KG1 (cell line): ENCODE measurements around the gene DYNC2I2.
A peak's percentile ranks its signal among the peaks of the same experiment; 100 is the strongest.
"Not testable (repeated sequence)": the region's sequence is repeated elsewhere in the genome, so short reads cannot be mapped to it uniquely, and the experiment has no call there.

Experiments
- DNase-seq: peaks from one replicate; lab custom pipeline; 2025; lab: John Stamatoyannopoulos, UW

DYNC2I2 gene

GRCh38 chr9:128656416-128657343 lies at the start of gene DYNC2I2:
DYNC2I2 (minus strand) TSS chr9:128656847; CDS start chr9:128656726, 121 bp downstream.
- DNase-seq = peak; percentile 95

DNA sequence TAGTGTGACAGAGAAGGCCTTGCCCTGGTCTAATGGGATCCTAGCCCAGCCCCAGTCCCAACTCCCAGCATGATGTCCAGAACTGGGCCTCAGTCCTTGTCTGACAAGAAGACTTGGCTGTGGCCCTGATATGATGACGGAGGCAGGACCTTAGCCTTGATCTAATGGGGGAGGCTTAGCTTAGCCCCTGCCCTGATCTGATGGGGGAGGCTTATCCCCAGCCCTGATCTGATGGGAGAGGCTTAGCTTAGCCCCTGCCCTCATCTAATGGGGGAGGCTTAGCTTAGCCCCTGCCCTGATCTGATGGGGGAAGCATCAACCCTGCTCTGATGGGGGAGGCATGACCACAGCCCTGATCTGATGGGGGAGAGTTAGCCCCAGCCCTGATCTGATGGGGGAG lies 49.4 kb upstream of the DYNC2I2 start:
- no peak for DNase-seq

DNA sequence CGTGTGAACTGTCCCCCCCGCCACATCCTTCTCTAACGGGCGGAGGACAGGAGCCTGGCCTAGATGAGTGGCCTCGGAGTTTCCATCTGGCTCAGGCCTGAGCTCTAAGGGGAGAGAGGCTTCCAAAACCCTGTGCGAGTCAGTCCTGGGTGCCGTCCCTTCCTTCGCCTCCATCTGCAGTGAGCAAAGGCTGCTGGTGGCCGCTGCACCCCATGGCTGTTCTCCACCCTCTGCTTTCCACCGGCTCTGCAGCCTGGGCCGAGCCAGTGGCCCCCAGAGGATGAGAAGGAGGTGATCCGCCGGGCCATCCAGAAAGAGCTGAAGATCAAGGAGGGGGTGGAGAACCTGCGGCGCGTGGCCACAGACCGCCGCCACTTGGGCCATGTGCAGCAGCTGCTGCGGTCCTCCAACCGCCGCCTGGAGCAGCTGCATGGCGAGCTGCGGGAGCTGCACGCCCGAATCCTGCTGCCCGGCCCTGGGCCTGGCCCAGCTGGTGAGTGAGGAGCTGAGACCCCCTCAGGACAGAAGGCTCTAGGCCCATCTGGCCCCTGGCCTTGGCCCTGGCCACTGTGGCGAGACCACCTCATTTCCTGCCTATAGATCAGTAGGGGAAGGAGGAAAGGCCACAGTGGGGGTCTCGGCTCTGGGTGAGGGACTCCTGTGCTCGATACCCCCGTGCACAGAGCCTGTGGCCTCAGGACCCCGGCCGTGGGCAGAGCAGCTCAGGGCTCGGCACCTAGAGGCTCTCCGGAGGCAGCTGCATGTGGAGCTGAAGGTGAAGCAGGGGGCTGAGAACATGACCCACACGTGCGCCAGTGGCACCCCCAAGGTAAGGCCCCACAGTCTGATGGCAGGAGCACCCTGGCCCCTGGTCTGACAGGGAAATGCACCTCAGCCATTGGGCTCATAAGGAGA lies 48.7 kb upstream of the DYNC2I2 start:
- DNase-seq = no peak

DNA sequence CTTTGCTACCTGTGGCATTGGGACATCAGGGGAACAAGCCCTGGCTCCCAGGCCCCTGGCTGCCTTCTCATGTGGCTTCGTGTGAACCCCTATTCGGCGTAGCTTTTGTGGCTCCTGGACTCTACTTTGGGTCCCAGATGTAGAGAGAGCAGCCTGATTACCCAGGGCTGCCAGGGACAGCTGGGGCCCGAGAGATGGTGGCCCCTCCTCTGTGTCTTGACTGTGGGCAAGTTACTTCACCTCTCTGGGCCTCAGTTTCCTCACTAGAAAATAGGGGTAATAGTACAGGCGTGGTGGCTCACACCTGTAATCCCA lies 47.7 kb upstream of the DYNC2I2 start:
- no peak for DNase-seq

GRCh38 chr9:128703616-128704355 lies 47.1 kb upstream of the DYNC2I2 start:
- no peak for DNase-seq

DNA sequence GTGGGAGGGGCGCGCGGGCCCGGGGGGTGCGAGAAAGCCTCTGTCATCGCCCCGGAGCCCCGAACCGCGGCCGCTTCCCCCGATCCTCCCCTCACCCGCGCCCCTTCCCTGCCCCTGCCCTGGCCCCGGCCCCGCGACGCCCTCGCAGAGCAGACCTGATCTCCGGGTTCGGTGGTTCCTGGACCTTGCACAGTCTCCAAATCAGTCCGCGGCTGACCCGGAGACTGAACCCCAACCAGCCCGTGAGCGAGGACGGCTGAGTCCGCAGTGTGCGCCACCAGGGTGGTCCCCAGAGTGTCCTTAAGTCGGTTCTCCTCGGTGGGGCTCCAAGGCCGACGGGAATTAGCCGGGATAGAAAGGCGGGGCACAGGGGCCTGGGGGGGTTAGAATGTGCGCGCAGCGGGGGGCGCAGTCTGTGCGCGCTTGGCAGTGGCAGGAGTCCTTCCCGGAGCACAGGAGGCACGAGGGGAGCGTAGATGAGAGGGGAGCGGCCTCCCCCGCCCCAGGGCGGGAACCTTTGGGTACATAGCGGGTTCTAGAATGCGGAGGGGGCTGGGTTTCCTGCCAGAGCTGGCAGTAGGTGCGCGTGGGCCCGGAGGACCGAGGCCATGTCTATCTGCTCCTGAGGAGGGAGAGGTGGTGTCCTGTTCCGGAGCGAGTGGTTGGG lies 46.4 kb upstream of the DYNC2I2 start:
- DNase-seq = no peak

DNA sequence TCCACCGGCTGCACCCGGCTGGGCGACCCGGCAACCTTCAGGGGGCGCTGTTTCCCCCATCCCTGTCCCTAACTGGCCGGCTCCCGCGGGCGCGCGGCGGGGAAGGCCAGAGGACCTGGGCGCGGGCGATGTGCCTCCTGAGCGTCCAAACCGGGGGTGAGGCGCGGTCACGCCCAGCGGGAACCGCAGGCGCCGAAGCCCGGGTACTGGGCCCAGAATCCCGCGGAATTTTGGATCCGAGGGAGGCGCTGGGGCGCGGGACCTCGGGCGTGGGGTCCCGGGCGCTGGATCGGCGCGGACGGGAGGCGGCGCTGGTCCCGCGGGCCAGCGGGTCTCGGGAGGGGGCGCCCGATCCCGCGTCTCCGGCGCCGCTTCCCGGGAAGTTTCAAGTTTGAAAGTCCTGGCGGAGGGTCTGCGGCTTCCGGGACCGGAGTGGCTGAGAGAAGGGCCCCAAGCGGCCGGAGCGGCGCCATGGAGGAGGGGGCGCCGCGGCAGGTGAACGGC lies 45.9 kb upstream of the DYNC2I2 start, which contains the start of gene PKN3:
TSS of gene PKN3 (plus strand) at position 59 of the 504 bp plus-strand sequence. CDS start at position 472, 413 bp downstream.
- peak; percentile 75 for DNase-seq

GRCh38 chr9:128701227-128701854 lies 44.7 kb upstream of the DYNC2I2 start:
- no peak for DNase-seq

DNA sequence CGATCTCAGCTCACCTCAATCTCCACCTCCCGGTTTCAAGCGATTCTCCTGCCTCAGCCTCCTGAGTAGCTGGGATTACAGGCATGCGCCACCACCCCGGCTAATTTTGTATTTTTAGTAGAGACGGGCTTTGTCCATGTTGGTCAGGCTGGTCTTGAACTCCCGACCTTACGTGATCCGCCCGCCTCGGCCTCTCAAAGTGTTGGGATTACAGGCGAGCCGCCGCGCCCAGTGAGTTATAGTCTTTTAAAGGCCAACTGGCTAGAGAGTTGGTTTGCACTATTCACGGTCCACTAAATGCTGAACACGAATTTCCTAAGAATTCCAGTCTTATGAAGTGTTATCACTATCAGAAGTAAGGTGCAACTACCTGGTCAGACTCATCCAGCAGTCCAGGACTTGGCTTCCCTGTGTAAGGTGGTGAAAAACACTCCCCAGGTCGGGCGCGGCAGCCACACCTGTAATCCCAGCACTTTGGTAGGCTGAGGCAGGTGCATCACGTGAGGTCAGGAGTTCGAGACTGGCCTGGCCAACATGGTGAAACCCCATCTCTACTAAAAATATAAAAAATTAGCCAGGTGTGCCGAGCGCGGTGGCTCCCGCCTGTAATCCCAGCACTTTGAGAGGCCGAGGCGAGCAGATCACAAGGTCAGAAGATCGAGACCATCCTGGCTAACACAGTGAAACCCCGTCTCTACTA lies 42.6 kb upstream of the DYNC2I2 start:
- DNase-seq = not testable (repeated sequence)

DNA sequence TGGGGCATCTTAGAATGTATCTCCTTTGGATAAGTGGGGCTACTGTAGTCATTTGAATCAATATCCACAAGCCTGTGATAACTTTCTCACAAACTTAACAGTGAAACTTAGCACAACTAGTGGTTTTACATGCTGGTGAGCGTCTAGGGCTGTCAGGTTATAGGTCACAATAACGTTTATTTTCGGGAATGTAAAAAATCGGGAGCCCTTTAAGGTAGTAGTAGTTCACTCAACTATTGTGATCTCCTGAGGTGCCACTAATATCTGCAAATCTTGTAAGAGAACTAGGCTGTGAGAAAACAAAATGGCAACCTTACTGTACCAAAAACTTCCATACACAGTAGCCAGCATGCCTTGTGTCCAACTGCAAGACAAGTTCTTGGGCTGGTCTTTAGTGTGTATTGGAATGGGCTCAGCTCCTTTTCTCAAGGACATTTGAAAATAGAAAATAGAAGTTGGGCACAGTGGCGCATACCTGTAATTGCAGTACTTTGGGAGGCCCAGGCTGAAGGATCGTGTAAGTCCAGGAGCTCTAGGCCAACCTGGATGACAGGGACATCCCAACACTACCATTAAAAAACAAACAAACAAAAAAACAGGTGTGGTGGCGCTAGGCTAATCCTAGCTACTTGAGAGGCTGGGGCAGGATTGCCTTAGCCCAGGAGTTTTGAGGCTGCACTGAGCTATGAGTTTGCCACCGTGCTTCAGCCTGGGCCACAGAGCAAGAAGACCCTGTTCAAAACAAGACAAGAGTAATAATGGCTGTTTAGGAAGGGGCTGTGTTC lies 40.5 kb upstream of the DYNC2I2 start:
- no peak for DNase-seq

DNA sequence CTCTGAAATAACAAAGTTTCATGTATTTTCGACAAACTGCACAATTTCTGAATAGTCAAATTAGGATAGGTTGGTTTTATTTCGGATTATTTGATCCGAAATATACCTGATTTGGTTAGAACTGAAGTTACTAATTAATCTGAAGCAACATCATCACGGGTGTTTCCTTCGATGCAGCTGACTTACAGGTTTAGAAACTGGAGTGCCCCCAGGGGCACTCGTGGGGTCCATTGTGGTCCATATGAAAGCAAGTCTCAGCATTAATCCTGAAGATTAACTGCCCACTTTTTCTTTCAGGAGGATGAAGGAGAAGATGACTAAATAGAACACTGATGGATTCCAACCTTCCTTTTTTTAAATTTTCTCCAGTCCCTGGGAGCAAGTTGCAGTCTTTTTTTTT lies 37.7 kb upstream of the DYNC2I2 start:
- DNase-seq = no peak

DNA sequence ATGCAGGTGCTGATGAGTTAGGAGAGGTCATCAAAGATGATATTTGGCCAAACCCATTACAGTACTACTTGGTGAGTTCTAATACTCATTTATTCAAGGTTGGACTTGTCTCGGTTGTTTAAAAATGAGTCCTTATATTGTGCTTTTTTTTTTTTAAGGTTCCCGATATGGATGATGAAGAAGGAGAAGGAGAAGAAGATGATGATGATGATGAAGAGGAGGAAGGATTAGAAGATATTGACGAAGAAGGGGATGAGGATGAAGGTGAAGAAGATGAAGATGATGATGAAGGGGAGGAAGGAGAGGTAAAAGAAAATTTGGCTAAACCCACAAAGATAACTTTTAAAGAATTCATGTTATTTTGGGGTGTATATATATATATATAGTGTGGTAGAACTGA lies 37.1 kb upstream of the DYNC2I2 start:
- not testable (repeated sequence) for DNase-seq

DNA sequence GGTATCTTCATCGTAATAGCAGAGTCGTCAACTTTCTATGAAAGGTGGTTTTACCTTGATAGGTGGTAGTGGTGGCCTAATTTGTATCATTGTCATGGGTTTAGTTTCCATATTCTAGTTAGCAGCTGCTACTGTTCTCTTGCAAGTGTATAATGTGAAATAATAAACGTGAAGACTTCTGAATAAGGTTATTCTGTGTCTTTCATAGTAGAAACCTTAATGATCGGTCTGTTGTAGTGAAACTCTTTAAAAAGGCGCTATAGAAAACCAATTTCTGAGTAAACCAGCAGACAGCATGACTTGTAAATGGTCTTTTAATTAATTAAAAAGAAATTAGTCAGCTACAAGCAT lies 34.0 kb upstream of the DYNC2I2 start:
- no peak for DNase-seq

DNA sequence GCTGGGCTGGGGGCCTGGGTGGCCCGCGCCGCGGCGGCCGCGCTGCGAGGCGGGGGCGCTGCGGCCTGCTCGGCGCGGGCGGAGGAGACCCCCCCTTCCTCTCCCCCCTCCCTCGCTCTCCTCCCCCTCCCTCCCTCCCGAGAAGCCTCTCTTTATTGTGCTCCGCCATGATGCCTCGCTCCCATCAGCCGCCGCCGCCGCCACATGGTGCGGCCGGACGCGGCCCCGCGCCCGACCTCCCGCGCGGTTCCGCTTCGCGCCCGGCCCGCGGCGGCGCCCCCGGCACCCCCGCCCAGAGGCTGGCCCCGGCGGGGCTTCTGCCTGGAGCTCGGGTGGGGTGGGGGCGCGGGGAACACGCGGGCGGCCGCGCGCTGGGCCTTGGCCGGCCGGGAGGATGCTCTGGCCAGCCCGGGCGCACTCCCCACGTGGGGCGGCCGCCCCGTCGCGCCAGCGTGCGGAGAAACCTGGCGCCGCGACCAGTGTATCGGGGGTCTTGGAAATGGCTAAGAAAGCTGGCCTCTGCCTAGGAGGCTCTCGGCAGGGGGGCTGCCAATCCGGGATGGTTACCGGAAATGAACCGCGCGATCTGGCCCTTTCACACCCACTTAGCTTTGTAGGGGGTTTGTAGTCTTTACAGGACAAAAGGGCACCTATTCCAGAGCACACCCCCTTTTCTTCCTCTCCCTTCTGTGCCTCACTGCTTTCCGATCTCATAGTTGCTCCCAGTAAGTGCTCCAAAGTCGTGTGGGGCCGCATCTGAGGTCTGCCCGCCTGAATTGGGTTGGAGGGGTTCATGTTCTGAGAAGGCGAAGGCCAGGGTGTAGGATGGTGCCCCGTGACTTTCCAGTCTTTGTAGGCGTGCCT lies 33.4 kb upstream of the DYNC2I2 start:
- no peak for DNase-seq

- no peak for DNase-seq
Measured at GRCh38 chr9:128689293-128689774, 32.7 kb upstream of the DYNC2I2 start.

DNA sequence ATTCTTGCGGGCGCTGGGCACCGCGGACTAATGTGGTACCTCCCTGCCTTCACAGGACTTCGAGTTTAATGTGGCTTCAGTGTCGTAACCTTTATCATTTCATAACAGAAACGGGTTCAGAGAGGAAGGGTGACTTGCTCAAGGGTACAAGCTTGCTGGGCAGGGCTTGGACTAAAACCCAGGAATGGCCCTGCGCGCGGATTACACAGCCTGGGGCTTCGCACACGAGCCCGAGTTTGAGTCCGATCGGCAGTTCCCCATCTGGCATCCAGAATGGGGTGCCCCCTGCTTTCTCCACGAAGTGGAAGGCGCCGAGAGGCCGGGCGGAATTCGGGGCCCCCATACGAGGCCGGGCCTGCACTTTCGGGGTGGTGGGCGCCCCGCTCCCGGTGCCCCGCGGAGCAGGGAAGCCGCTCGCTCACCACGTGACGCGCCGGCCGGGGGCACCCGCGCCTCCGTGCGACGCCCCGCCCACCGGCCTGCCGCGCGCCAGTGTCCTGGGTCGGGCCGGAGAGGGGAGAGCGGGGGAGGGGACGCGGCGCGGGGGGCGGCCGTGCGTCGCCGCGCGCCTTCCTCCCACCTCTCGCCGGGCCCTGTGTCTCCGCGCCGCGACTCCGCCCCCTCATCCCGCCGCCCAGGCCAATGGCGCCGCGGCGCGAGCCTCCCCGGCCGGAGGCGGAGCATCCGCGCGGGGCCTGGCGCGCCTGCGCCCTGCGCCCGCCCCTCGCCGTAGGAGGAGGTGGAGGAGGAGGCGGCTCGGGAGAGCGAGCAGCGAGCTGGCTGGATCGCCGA lies 32.0 kb upstream of the DYNC2I2 start, which contains the start of gene SET:
TSS of gene SET (plus strand) at position 722 of the 792 bp plus-strand sequence. CDS start 361 bp downstream, outside the sequence.
- DNase-seq = peak; percentile 89

- DNase-seq = no peak
Measured at GRCh38 chr9:128687453-128687852, 30.8 kb upstream of the DYNC2I2 start.
